Fibroblast of skin of abdomen (primary cell): Measurements from ENCODE around the gene LAMB3. TPM values are rescaled to one million over a fixed set of nuclear protein-coding genes. Genes with fewer than 3 reads are reported as not detected.
"Not testable (repeated sequence)": the region's sequence is repeated elsewhere in the genome, so short reads cannot be mapped to it uniquely, and the experiment has no call there.

Experiments used
- DNase-seq: peaks from one replicate; pipeline ENCODE4 v3.0.0-alpha.2; 2013
- polyA plus RNA-seq, 2 experiments: library from polyadenylated mRNA; unstranded; fragments of 120-200 nt; gene quantifications; one replicate each; pipeline ENCODE4 v1.2.1, GENCODE V29; 2013; ENCODE audit not compliant: insufficient read length in 2 of 2

Gene LAMB3
- polyA plus RNA-seq (2013, experiment 1 of 2; ENCODE audit: insufficient read length) = 1.0 TPM
- 0.56 TPM for polyA plus RNA-seq (2013, experiment 2 of 2; ENCODE audit: insufficient read length)

- no peak for DNase-seq
These were observed at the start of gene LAMB3 for GRCh38 chr1:209652121-209652735. TSS of gene LAMB3 (minus strand) at chr1:209652425. CDS start at chr1:209650944, 1,481 bp downstream.

- DNase-seq = not testable (repeated sequence)
These were observed 48.5 kb upstream of the LAMB3 start for GRCh38 chr1:209700686-209701085.

- DNase-seq = no peak
These were observed 44.9 kb upstream of the LAMB3 start for GRCh38 chr1:209697126-209697525.

- no peak for DNase-seq
These were observed 44.4 kb upstream of the LAMB3 start for GRCh38 chr1:209696673-209697072.

GRCh38 chr1:209692745-209693504 is 40.7 kb upstream of the LAMB3 start:
- DNase-seq = peak; percentile 77

- DNase-seq = no peak
These were observed 40.1 kb upstream of the LAMB3 start for GRCh38 chr1:209692296-209692695.

- no peak for DNase-seq
These were observed 39.0 kb upstream of the LAMB3 start for GRCh38 chr1:209691237-209691636.

- peak; percentile 22 for DNase-seq
These were observed 37.3 kb upstream of the LAMB3 start for GRCh38 chr1:209689477-209689876.

GRCh38 chr1:209688746-209689234 is 36.6 kb upstream of the LAMB3 start:
- peak; percentile 61 for DNase-seq

- no peak for DNase-seq
These were observed 34.1 kb upstream of the LAMB3 start for GRCh38 chr1:209686322-209686721.

GRCh38 chr1:209685821-209686220 is 33.6 kb upstream of the LAMB3 start:
- DNase-seq = no peak

- no peak for DNase-seq
These were observed 26.8 kb upstream of the LAMB3 start for GRCh38 chr1:209678981-209679539.

GRCh38 chr1:209675565-209676154 is 23.4 kb upstream of the LAMB3 start:
- no peak for DNase-seq

- no peak for DNase-seq
These were observed 22.8 kb upstream of the LAMB3 start, which contains the start of gene G0S2 for GRCh38 chr1:209674957-209675564. TSS of gene G0S2 (plus strand) at chr1:209675412. CDS start at chr1:209675685, 273 bp downstream.

- no peak for DNase-seq
These were observed 21.6 kb upstream of the LAMB3 start for GRCh38 chr1:209673631-209674417.

GRCh38 chr1:209672705-209673630 is 20.7 kb upstream of the LAMB3 start:
- no peak for DNase-seq

- no peak for DNase-seq
These were observed 18.3 kb upstream of the LAMB3 start for GRCh38 chr1:209670441-209671082.

GRCh38 chr1:209667708-209668107 is 15.5 kb upstream of the LAMB3 start:
- no peak for DNase-seq

GRCh38 chr1:209667103-209667502 is 14.9 kb upstream of the LAMB3 start:
- no peak for DNase-seq

- DNase-seq = no peak
These were observed 10.7 kb upstream of the LAMB3 start for GRCh38 chr1:209662879-209663327.
